ENCODE measurements around the gene ATAD1. TPM values are rescaled to one million over a fixed set of nuclear protein-coding genes. Genes with fewer than 3 reads are reported as not detected.

ATAD1 gene
- total RNA-seq, 1 donor from 2014 or later, result 63.2 TPM

GRCh38 chr10:87753995-87754866 is 63.8 kb downstream of the ATAD1 start:
- peaks cover 16% of the 10 kb centered on the region for H3K4me1 ChIP-seq
- no peak overlapping the region for H3K4me2 ChIP-seq
- H3K27me3 Mint-ChIP-seq (ENCODE audit: insufficient read depth, low read depth), result no peaks in the 10 kb centered on the region
- no peak for DNase-seq (ENCODE audit: low spot score)
- no peak overlapping the region for H3K27ac Mint-ChIP-seq
- H3K4me3 ChIP-seq, result no peak overlapping the region
- H3K4me1 Mint-ChIP-seq, result peaks cover 8% of the 10 kb centered on the region
- peaks cover 6% of the 10 kb centered on the region for H3K36me3 Mint-ChIP-seq
- no peaks in the 10 kb centered on the region for H3K9me3 ChIP-seq (ENCODE audit: low read depth)
- H4K20me1 ChIP-seq (ENCODE audit: low read depth), result no peaks in the 10 kb centered on the region
- H2AFZ ChIP-seq (replicated peaks), result no peak overlapping the region
- H3K27me3 ChIP-seq, result no peaks in the 10 kb centered on the region
- H3K9me3 Mint-ChIP-seq, result no peaks in the 10 kb centered on the region
- H3K27ac ChIP-seq, result no peak overlapping the region
- H3K9ac ChIP-seq, result no peak overlapping the region
- H3K36me3 ChIP-seq, result peaks cover 18% of the 10 kb centered on the region
- H3K4me3 Mint-ChIP-seq, result no peak overlapping the region
- H3K79me2 ChIP-seq (ENCODE audit: low read depth), result no peaks in the 10 kb centered on the region
- peaks cover 19% of the 10 kb centered on the region for H3F3A ChIP-seq (ENCODE audit: low read depth)
- TF ChIP-seq EZH2phosphoT487 (IDR thresholded peaks at IDR 0.05) (no peak), EZH2 (IDR thresholded peaks at IDR 0.05) (no peak)
- TF ChIP-seq, protein P1, sequence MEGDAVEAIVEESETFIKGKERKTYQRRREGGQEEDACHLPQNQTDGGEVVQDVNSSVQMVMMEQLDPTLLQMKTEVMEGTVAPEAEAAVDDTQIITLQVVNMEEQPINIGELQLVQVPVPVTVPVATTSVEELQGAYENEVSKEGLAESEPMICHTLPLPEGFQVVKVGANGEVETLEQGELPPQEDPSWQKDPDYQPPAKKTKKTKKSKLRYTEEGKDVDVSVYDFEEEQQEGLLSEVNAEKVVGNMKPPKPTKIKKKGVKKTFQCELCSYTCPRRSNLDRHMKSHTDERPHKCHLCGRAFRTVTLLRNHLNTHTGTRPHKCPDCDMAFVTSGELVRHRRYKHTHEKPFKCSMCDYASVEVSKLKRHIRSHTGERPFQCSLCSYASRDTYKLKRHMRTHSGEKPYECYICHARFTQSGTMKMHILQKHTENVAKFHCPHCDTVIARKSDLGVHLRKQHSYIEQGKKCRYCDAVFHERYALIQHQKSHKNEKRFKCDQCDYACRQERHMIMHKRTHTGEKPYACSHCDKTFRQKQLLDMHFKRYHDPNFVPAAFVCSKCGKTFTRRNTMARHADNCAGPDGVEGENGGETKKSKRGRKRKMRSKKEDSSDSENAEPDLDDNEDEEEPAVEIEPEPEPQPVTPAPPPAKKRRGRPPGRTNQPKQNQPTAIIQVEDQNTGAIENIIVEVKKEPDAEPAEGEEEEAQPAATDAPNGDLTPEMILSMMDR (IDR thresholded peaks at IDR 0.05), result no peak

DNA sequence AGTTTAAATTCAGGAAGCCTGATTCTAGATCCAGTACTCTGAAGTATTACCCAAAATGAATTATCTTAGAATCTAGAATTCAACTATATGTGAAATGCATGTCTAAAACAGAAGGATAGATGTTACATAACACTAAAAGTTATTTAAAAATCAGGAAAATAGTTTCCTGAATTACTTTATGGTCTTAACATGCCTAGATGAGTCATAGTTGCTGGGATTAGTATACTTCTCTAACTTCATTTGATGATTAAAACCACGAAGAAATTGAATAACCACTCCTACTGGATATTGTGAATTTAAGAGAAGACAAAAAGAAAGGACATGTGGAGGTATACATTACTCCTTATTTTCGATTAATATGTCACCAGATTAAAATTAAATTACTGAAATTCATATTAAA is 65.5 kb downstream of the ATAD1 start:
- Histone ChIP-seq H3K27ac (no peak overlapping the region), H3K27me3 (no peaks in the 10 kb centered on the region), H2AFZ (replicated peaks) (no peak overlapping the region), H3K9me3 (ENCODE audit: low read depth) (no peaks in the 10 kb centered on the region), H3K36me3 (peaks cover 18% of the 10 kb centered on the region), H4K20me1 (ENCODE audit: low read depth) (no peaks in the 10 kb centered on the region), H3K4me3 (no peak overlapping the region), H3F3A (ENCODE audit: low read depth) (peaks cover 25% of the 10 kb centered on the region), H3K4me1 (peaks cover 18% of the 10 kb centered on the region), H3K79me2 (ENCODE audit: low read depth) (no peaks in the 10 kb centered on the region), H3K4me2 (no peak overlapping the region), H3K9ac (no peak overlapping the region)
- Mint-ChIP-seq H3K36me3 (peaks cover 9% of the 10 kb centered on the region), H3K4me1 (peaks cover 8% of the 10 kb centered on the region), H3K4me3 (no peak overlapping the region), H3K27me3 (ENCODE audit: insufficient read depth, low read depth) (no peaks in the 10 kb centered on the region), H3K9me3 (no peaks in the 10 kb centered on the region), H3K27ac (no peak overlapping the region)
- no peak for TF ChIP-seq EZH2phosphoT487 (IDR thresholded peaks at IDR 0.05)
- no peak for TF ChIP-seq EZH2 (IDR thresholded peaks at IDR 0.05)
- TF ChIP-seq, protein P1 (IDR thresholded peaks at IDR 0.05), result no peak
- no peak for DNase-seq (ENCODE audit: low spot score)

GRCh38 chr10:87751274-87751673 is 66.8 kb downstream of the ATAD1 start:
- Mint-ChIP-seq H3K27ac (no peak overlapping the region), H3K4me1 (peaks cover 15% of the 10 kb centered on the region)
- no peak for TF ChIP-seq EZH2 (IDR thresholded peaks at IDR 0.05)
- TF ChIP-seq, protein P1 (IDR thresholded peaks at IDR 0.05), result no peak
- TF ChIP-seq EZH2phosphoT487 (IDR thresholded peaks at IDR 0.05), result no peak

More at GRCh38 chr10:87751274-87751673, 66.8 kb downstream of the ATAD1 start:
- H3K9ac ChIP-seq, result no peak overlapping the region
- peaks cover 9% of the 10 kb centered on the region for H3K36me3 Mint-ChIP-seq
- no peaks in the 10 kb centered on the region for H3K27me3 Mint-ChIP-seq (ENCODE audit: insufficient read depth, low read depth)
- H3K4me3 ChIP-seq, result no peak overlapping the region
- no peaks in the 10 kb centered on the region for H4K20me1 ChIP-seq (ENCODE audit: low read depth)
- DNase-seq (ENCODE audit: low spot score), result no peak
- no peaks in the 10 kb centered on the region for H3K9me3 Mint-ChIP-seq
- no peak overlapping the region for H3K27ac ChIP-seq
- H3K4me2 ChIP-seq, result no peak overlapping the region
- H3K79me2 ChIP-seq (ENCODE audit: low read depth), result no peaks in the 10 kb centered on the region
- no peak overlapping the region for H3K4me3 Mint-ChIP-seq
- peaks cover 25% of the 10 kb centered on the region for H3F3A ChIP-seq (ENCODE audit: low read depth)
- no peaks in the 10 kb centered on the region for H3K27me3 ChIP-seq
- peaks cover 12% of the 10 kb centered on the region for H3K36me3 ChIP-seq
- H2AFZ ChIP-seq (replicated peaks), result no peak overlapping the region
- H3K4me1 ChIP-seq, result peaks cover 18% of the 10 kb centered on the region
- no peaks in the 10 kb centered on the region for H3K9me3 ChIP-seq (ENCODE audit: low read depth)
